ENCODE data around the gene LMX1B.

LMX1B gene

DNA sequence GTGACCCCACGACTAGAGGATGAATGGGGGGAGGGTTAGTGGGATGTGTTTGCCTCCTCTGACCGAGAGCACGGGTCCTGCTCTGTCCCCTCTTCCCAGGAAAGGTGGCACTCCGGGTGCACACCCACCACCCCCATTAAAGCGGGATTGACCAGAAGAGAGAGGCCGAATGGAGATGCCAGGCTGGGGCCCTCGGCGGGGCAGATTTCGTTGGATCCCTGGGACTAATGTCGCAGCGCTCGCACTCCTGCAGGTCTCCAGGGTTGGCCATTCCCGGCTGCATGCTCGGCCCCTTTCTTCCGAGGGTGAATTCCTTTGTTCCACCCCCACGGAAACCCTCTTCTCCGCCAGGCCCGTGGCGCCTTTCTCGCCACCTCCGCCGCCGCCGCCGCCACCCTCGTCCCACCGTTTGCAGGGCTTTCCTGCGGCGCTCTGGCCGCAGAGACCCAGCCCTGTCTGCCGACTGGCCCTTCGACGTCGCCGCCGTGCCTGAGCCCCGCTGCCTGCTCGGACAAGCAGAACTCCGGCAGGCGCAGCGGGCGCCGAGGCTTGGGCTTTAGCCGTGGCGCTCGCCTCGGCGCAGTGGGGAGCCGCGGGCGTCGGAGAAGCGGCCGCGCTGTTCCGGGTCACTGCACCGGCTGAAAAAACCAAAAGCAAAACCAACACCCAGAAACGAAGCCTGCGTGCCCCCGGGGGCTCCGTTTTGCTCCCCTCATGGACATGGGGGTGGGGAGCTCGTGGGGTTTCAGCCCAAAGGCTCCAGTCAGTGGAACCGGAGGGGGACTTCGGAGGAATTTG, 11.8 kb downstream of the LMX1B start:
- ChIA-PET POLR2A (no interaction called here), CTCF (no interaction called here)
- TF ChIP-seq, protein P1, sequence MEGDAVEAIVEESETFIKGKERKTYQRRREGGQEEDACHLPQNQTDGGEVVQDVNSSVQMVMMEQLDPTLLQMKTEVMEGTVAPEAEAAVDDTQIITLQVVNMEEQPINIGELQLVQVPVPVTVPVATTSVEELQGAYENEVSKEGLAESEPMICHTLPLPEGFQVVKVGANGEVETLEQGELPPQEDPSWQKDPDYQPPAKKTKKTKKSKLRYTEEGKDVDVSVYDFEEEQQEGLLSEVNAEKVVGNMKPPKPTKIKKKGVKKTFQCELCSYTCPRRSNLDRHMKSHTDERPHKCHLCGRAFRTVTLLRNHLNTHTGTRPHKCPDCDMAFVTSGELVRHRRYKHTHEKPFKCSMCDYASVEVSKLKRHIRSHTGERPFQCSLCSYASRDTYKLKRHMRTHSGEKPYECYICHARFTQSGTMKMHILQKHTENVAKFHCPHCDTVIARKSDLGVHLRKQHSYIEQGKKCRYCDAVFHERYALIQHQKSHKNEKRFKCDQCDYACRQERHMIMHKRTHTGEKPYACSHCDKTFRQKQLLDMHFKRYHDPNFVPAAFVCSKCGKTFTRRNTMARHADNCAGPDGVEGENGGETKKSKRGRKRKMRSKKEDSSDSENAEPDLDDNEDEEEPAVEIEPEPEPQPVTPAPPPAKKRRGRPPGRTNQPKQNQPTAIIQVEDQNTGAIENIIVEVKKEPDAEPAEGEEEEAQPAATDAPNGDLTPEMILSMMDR (IDR thresholded peaks at IDR 0.05; ENCODE audit: control extremely low read depth, extremely low read depth, low read depth, missing control alignments), result no peak
- no peak for DNase-seq (ENCODE audit: extremely low spot score)

DNA sequence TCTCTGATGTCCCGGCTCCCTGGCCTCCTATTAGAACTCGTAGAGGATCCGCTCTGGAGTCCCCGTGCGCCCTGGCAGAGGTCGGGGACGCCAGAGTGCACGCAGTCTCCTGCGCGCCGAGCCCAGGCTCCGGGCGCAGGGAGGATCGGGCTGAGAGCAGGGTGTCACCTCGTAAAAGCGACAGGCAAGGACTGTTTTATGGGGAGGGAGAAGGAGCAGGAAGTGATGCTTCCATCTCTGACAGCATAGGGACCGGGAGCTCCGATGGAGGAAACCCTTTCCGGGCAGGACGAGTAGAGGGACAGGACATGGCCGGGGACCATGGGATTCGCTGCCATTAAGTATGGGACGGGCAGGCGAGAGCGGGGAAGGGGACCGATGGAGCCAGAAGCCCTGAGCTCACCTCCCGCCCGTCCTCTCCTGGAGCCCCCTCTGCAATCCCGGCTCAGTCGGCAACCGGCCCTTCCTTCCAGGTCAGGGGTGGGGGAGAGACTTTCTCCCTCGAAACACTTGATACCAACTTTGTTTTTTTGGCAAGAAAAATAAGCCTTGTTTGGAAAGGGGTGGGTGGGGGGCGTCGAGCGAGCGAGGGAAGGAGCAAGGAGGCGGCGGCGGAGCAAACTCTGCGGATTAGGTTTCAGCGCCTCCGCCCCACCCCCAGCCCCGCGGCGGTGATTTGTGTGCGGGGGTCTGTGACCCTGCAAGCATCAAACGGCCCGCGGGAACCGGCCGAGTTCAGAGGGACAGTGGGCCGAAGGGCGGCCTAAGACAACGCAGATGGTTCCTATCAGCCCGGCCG, 12.6 kb downstream of the LMX1B start:
- ChIA-PET CTCF (interaction anchor here (1.8 kb wide), 1 partner anchor 80 kb away, joined by 4 read pairs; no protein-coding TSS in a partner anchor), POLR2A (no interaction called here)
- DNase-seq (ENCODE audit: extremely low spot score), result no peak
- TF ChIP-seq, protein P1 (IDR thresholded peaks at IDR 0.05; ENCODE audit: control extremely low read depth, extremely low read depth, low read depth, missing control alignments), result no peak

DNA sequence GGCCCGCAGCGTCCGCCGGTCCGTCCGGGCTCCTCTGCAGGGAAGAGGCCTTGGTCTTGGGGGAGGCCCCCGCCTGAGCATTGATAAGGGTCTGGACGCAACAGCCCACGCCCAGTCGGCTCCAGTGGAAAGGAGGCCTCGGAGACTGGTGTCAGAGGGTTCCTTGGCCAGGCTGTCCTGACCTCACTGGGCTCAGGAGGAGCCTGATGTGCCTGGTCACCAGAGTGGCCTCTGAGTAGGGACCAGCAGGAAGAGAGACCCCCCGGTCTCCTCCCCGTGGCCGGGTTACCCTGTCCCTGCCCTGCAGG, 13.2 kb downstream of the LMX1B start:
- ChIA-PET CTCF (interaction anchor here (1.8 kb wide), 1 partner anchor 79 kb away, joined by 4 read pairs; no protein-coding TSS in a partner anchor), POLR2A (no interaction called here)
- TF ChIP-seq, protein P1 (IDR thresholded peaks at IDR 0.05; ENCODE audit: control extremely low read depth, extremely low read depth, low read depth, missing control alignments), result no peak
- DNase-seq (ENCODE audit: extremely low spot score), result no peak

DNA sequence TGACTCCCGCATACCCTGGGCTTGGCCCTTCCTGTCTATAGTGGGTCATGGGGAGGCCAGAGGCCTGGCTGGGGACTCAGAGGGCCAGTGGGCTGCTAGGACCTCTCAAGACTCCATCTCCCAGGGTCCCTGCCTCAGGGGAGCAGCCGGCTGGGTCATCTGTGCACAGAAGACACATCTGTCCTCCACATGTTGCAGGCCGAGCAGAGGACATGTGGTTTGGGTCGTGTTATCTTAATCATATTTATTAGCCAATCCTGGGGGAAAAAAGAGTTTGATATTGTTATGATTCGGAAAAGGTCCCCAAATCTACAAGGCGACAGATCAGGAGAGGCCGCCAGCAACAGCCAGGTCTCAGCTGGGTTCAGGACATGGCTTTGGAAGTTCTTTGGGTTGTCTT, 14.4 kb downstream of the LMX1B start:
- TF ChIP-seq, protein P1 (IDR thresholded peaks at IDR 0.05; ENCODE audit: control extremely low read depth, extremely low read depth, low read depth, missing control alignments), result no peak
- ChIA-PET POLR2A (no interaction called here), CTCF (interaction anchor here (1.8 kb wide), 1 partner anchor 78 kb away, joined by 4 read pairs; no protein-coding TSS in a partner anchor)
- DNase-seq (ENCODE audit: extremely low spot score), result no peak

DNA sequence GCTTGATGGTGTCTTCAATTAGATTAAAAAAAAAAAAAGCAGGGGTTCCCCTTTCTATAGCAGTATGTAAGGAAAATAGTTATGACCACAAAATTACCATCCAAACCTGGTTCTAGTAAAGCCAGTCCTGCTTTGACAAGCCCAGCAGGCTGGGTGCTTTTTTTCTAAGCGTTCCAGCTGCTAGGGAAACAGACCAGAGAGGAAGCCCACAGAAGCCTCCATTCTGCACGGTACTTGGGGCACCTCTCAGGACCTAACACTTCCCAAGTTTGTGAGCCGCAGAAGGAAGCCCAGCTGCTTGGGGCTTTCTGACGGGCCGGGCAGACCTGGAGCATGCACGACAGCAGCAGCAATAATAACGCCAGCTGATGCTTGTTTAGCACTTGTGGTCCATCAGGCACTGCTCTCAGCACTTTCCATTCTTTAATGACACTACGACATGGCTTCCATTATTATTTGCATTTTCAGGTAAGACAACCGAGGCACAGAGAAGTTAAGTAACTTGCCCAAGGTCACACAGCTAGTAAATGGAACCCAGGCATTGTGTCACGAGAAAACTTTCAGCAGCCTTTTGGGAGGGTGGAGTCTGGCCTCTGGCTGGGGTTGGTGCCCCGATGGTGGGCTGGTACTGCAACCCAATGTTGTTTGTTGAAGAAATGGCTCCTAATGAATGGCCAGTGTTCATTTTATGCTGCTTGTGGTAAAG, 15.4 kb downstream of the LMX1B start:
- ChIA-PET CTCF (interaction anchor here (1.4 kb wide), 1 partner anchor 18 kb away, joined by 4 read pairs; no protein-coding TSS in a partner anchor), POLR2A (no interaction called here)

More for the DNA sequence above, 15.4 kb downstream of the LMX1B start:
- no peak for DNase-seq (ENCODE audit: extremely low spot score)
- TF ChIP-seq, protein P1 (IDR thresholded peaks at IDR 0.05; ENCODE audit: control extremely low read depth, extremely low read depth, low read depth, missing control alignments), result no peak

All from GM10248 (cell line).